ENCODE results near the gene OLFM3.

Gene OLFM3

GRCh38 chr1:101846820-101847219 lies 149.9 kb downstream of the OLFM3 start:
- no peak for DNase-seq

- DNase-seq: no peak
These were observed 153.6 kb downstream of the OLFM3 start for GRCh38 chr1:101843160-101843559.

GRCh38 chr1:101841824-101842223 lies 154.9 kb downstream of the OLFM3 start:
- no peak for DNase-seq

- no peak for DNase-seq
These were observed 160.7 kb downstream of the OLFM3 start for GRCh38 chr1:101835988-101836387.

GRCh38 chr1:101833312-101833711 lies 163.4 kb downstream of the OLFM3 start:
- DNase-seq: no peak

- no peak for DNase-seq
These were observed 170.3 kb downstream of the OLFM3 start for GRCh38 chr1:101826416-101826815.

- no peak for DNase-seq
These were observed 176.7 kb downstream of the OLFM3 start for GRCh38 chr1:101820071-101820470.

GRCh38 chr1:101816262-101816661 lies 180.5 kb downstream of the OLFM3 start:
- no peak for DNase-seq

- no peak for DNase-seq
These were observed 198.3 kb downstream of the OLFM3 start for GRCh38 chr1:101798417-101798816.

GRCh38 chr1:101797722-101798121 lies 199.0 kb downstream of the OLFM3 start:
- no peak for DNase-seq

GRCh38 chr1:101781201-101781831 lies 215.4 kb downstream of the OLFM3 start:
- DNase-seq: no peak

- no peak for DNase-seq
These were observed 227.2 kb downstream of the OLFM3 start for GRCh38 chr1:101769520-101769919.

GRCh38 chr1:101757985-101758384 lies 238.7 kb downstream of the OLFM3 start:
- DNase-seq: no peak

GRCh38 chr1:101756411-101756810 lies 240.3 kb downstream of the OLFM3 start:
- no peak for DNase-seq
